Measurements from ENCODE around the gene KLHL12.

KLHL12 gene

GRCh38 chr1:202880062-202880461, 47.0 kb downstream of the KLHL12 start:
- no peak for DNase-seq

GRCh38 chr1:202879128-202879527, 47.9 kb downstream of the KLHL12 start:
- no peak for DNase-seq

- DNase-seq = no peak
Measured at GRCh38 chr1:202873026-202873425, 54.0 kb downstream of the KLHL12 start.

GRCh38 chr1:202871367-202871766, 55.7 kb downstream of the KLHL12 start:
- no peak for DNase-seq

- DNase-seq = no peak
Measured at GRCh38 chr1:202862679-202863560, 64.1 kb downstream of the KLHL12 start.

- peak; percentile 22 for DNase-seq
Measured at GRCh38 chr1:202861420-202862132, 65.5 kb downstream of the KLHL12 start.

GRCh38 chr1:202860744-202861419, 66.2 kb downstream of the KLHL12 start:
- DNase-seq = peak; percentile 32

- DNase-seq = no peak
Measured at GRCh38 chr1:202858789-202859414, 68.1 kb downstream of the KLHL12 start.

GRCh38 chr1:202858331-202858730, 68.7 kb downstream of the KLHL12 start:
- no peak for DNase-seq

GRCh38 chr1:202857136-202857610, 69.9 kb downstream of the KLHL12 start:
- DNase-seq = no peak

- DNase-seq = no peak
Measured at GRCh38 chr1:202856014-202856413, 71.0 kb downstream of the KLHL12 start.

GRCh38 chr1:202854787-202855186, 72.2 kb downstream of the KLHL12 start:
- no peak for DNase-seq

- DNase-seq = peak; percentile 28
Measured at GRCh38 chr1:202852163-202852904, 74.7 kb downstream of the KLHL12 start.

- no peak for DNase-seq
Measured at GRCh38 chr1:202850593-202851362, 76.3 kb downstream of the KLHL12 start.

- no peak for DNase-seq
Measured at GRCh38 chr1:202848191-202848542, 78.9 kb downstream of the KLHL12 start.

- no peak for DNase-seq
Measured at GRCh38 chr1:202844935-202845334, 82.1 kb downstream of the KLHL12 start.

- DNase-seq = no peak
Measured at GRCh38 chr1:202844259-202844658, 82.8 kb downstream of the KLHL12 start.

- DNase-seq = no peak
Measured at GRCh38 chr1:202843081-202843480, 84.0 kb downstream of the KLHL12 start.
